ENCODE measurements around the gene AIG1. TPM values are rescaled to one million over a fixed set of nuclear protein-coding genes. Genes with fewer than 3 reads are reported as not detected.
A peak's percentile ranks its signal among the peaks of the same experiment; 100 is the strongest.

Gene AIG1
- total RNA-seq, 1 experiment from 2014 or later: 51.1 TPM

DNA sequence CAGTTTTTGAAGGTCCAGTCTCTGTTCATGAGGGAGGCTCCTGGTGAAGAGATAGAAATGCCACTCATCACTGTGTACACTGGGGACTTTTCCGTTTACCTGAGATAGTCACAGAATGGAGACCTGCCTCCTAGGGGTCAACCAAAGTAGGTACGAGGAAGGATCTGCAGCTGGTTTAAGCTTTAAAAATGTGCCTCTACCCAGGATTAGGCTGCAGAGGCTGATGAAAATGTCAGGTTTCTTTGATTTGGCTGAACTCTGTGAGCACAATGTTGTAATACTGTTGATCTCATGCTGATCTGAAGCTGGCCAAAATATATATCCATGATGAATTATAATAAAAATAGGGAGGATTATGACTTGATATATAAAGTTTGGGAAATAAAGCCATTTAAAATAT is 207.1 kb downstream of the AIG1 start:
- Histone ChIP-seq H3K9me2 (ENCODE audit: insufficient read depth) (no peaks in the 10 kb centered on the region), H3K27ac (ENCODE audit: low read depth, low read length) (no peak overlapping the region), H3K27me3 (ENCODE audit: insufficient read depth, low read length) (no peaks in the 10 kb centered on the region), H3K79me2 (ENCODE audit: insufficient read depth, low read length) (no peaks in the 10 kb centered on the region), H3K4me1 (ENCODE audit: control insufficient read depth in 1 of 2, insufficient read depth in 2 of 2, low read length in 2 of 2) (no peaks in the 10 kb centered on the region), H3K36me3 (ENCODE audit: control insufficient read depth in 1 of 2, insufficient read depth in 2 of 2, low read length in 2 of 2) (no peaks in the 10 kb centered on the region), H3K4me2 (ENCODE audit: low read length) (no peak overlapping the region), H3K9ac (ENCODE audit: low read length) (no peak overlapping the region), H3K4me3 (replicated peaks in 1 of 2; ENCODE audit: low read depth in 1 of 2, low read length in 2 of 2) (no peak overlapping the region), H4K20me1 (ENCODE audit: insufficient read depth) (no peaks in the 10 kb centered on the region), H2AFZ (ENCODE audit: low read depth, low read length, poor library complexity, severe bottlenecking) (no peak overlapping the region), H3K9me3 (ENCODE audit: control insufficient read depth in 1 of 2, insufficient read depth in 1 of 2, low read depth in 1 of 2, low read length in 2 of 2) (no peaks in the 10 kb centered on the region)
- ChIA-PET CTCF (no interaction called here), POLR2A (no interaction called here), RAD21 (ENCODE audit: low non-redundant PET in 1 of 2, low total read pairs in 2 of 2, uncharacterized antibody in 2 of 2, unreplicated experiment in 2 of 2) (no interaction called here)
- no peak for TF ChIP-seq TCF7L2 (IDR thresholded peaks at IDR 0.05; ENCODE audit: borderline replicate concordance, extremely low read depth, insufficient read depth, insufficient read length)
- TF ChIP-seq, protein P1, sequence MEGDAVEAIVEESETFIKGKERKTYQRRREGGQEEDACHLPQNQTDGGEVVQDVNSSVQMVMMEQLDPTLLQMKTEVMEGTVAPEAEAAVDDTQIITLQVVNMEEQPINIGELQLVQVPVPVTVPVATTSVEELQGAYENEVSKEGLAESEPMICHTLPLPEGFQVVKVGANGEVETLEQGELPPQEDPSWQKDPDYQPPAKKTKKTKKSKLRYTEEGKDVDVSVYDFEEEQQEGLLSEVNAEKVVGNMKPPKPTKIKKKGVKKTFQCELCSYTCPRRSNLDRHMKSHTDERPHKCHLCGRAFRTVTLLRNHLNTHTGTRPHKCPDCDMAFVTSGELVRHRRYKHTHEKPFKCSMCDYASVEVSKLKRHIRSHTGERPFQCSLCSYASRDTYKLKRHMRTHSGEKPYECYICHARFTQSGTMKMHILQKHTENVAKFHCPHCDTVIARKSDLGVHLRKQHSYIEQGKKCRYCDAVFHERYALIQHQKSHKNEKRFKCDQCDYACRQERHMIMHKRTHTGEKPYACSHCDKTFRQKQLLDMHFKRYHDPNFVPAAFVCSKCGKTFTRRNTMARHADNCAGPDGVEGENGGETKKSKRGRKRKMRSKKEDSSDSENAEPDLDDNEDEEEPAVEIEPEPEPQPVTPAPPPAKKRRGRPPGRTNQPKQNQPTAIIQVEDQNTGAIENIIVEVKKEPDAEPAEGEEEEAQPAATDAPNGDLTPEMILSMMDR (IDR thresholded peaks at IDR 0.05 in 2 of 3, conservative IDR thresholded peaks at IDR 0.05 in 1 of 3; ENCODE audit: borderline replicate concordance in 1 of 3, insufficient read depth in 1 of 3, low read depth in 2 of 3, low read length in 2 of 3): peak in 1 of 3 experiments; percentile 27; a peak in 2 of 6 replicates
- DNase-seq (ENCODE audit: low read depth, low spot score): no peak
- ATAC-seq: no peak
- BruUV-seq (replicated peaks): no TSS peak
- intact Hi-C loops (cut with micrococcal nuclease): no loop called here

DNA sequence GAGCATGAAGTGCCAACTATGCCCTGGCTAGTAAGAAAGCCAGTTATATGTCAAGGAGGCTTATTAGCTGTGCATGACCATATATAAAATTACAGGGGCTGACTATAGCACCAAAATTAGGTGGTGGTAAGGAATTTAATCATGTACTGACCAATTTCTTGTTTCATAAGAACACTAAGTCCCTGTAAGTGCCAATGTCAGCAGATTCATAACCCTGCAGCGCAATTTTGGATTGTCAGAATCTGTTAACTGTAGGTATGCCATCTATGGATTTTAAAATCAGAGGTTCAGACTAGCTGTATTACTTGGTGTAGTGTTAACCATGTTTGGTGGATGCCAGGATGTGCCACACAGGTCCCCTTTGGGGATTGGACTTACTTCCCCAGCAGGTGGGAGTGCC is 207.8 kb downstream of the AIG1 start:
- Histone ChIP-seq H4K20me1 (ENCODE audit: insufficient read depth) (no peaks in the 10 kb centered on the region), H3K4me1 (ENCODE audit: control insufficient read depth in 1 of 2, insufficient read depth in 2 of 2, low read length in 2 of 2) (no peaks in the 10 kb centered on the region), H3K27me3 (ENCODE audit: insufficient read depth, low read length) (no peaks in the 10 kb centered on the region), H3K9me2 (ENCODE audit: insufficient read depth) (no peaks in the 10 kb centered on the region), H2AFZ (ENCODE audit: low read depth, low read length, poor library complexity, severe bottlenecking) (no peak overlapping the region), H3K4me2 (ENCODE audit: low read length) (no peak overlapping the region), H3K4me3 (replicated peaks in 1 of 2; ENCODE audit: low read depth in 1 of 2, low read length in 2 of 2) (no peak overlapping the region), H3K9ac (ENCODE audit: low read length) (no peak overlapping the region), H3K79me2 (ENCODE audit: insufficient read depth, low read length) (no peaks in the 10 kb centered on the region), H3K9me3 (ENCODE audit: control insufficient read depth in 1 of 2, insufficient read depth in 1 of 2, low read depth in 1 of 2, low read length in 2 of 2) (no peaks in the 10 kb centered on the region), H3K27ac (ENCODE audit: low read depth, low read length) (no peak overlapping the region), H3K36me3 (ENCODE audit: control insufficient read depth in 1 of 2, insufficient read depth in 2 of 2, low read length in 2 of 2) (no peaks in the 10 kb centered on the region)
- DNase-seq (ENCODE audit: low read depth, low spot score): no peak
- TF ChIP-seq SP1 (IDR thresholded peaks at IDR 0.05; ENCODE audit: low read depth): no peak
- TF ChIP-seq, protein P2, sequence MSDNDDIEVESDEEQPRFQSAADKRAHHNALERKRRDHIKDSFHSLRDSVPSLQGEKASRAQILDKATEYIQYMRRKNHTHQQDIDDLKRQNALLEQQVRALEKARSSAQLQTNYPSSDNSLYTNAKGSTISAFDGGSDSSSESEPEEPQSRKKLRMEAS (IDR thresholded peaks at IDR 0.05): no peak
- TF ChIP-seq TCF7L2 (IDR thresholded peaks at IDR 0.05; ENCODE audit: borderline replicate concordance, extremely low read depth, insufficient read depth, insufficient read length): no peak
- TF ChIP-seq POLR2AphosphoS5 (IDR thresholded peaks at IDR 0.05; ENCODE audit: low read depth, low read length): no peak
- no peak for TF ChIP-seq YY1 (IDR thresholded peaks at IDR 0.05; ENCODE audit: extremely low read depth, insufficient replicate concordance, low read depth, low read length)
- TF ChIP-seq, protein P3, sequence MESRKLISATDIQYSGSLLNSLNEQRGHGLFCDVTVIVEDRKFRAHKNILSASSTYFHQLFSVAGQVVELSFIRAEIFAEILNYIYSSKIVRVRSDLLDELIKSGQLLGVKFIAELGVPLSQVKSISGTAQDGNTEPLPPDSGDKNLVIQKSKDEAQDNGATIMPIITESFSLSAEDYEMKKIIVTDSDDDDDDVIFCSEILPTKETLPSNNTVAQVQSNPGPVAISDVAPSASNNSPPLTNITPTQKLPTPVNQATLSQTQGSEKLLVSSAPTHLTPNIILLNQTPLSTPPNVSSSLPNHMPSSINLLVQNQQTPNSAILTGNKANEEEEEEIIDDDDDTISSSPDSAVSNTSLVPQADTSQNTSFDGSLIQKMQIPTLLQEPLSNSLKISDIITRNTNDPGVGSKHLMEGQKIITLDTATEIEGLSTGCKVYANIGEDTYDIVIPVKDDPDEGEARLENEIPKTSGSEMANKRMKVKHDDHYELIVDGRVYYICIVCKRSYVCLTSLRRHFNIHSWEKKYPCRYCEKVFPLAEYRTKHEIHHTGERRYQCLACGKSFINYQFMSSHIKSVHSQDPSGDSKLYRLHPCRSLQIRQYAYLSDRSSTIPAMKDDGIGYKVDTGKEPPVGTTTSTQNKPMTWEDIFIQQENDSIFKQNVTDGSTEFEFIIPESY (IDR thresholded peaks at IDR 0.05; ENCODE audit: extremely low read depth, insufficient replicate concordance, low read length): no peak
- TF ChIP-seq, protein P4, sequence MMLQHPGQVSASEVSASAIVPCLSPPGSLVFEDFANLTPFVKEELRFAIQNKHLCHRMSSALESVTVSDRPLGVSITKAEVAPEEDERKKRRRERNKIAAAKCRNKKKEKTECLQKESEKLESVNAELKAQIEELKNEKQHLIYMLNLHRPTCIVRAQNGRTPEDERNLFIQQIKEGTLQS (IDR thresholded peaks at IDR 0.05): no peak
- no peak for TF ChIP-seq JUND (IDR thresholded peaks at IDR 0.05)
- TF ChIP-seq CEBPB (IDR thresholded peaks at IDR 0.05; ENCODE audit: low read depth): no peak
- no peak for TF ChIP-seq EGR1 (IDR thresholded peaks at IDR 0.05; ENCODE audit: low read depth)
- TF ChIP-seq EZH2 (IDR thresholded peaks at IDR 0.05): no peak
- no peak for TF ChIP-seq RAD21 (IDR thresholded peaks at IDR 0.05; ENCODE audit: low read depth)
- POLR2A ChIA-PET: no interaction called here
- no TSS peak for BruUV-seq (replicated peaks)
- CTCF ChIA-PET: no interaction called here
- RAD21 ChIA-PET (ENCODE audit: low non-redundant PET in 1 of 2, low total read pairs in 2 of 2, uncharacterized antibody in 2 of 2, unreplicated experiment in 2 of 2): no interaction called here
- no peak for ATAC-seq
- intact Hi-C loops (cut with micrococcal nuclease): no loop called here
